ENCODE results near the gene PABPN1L.

- TF ChIP-seq POLR2A (IDR thresholded peaks at IDR 0.05) (no peak), CTCF (IDR thresholded peaks at IDR 0.05) (no peak)
These were observed 29.7 kb downstream of the PABPN1L start for GRCh38 chr16:88836791-88837190.

All from adrenal gland (tissue), 5 donors.